GM18861 (cell line): ENCODE data around the gene DHX40.
"Not testable (repeated sequence)": the region's sequence is repeated elsewhere in the genome, so short reads cannot be mapped to it uniquely, and the experiment has no call there.

Experiments used
- ATAC-seq: cut with Tn5 transposase; IDR thresholded peaks from one replicate; pipeline ENCODE4 v1.9.1; 2021; ENCODE audit not compliant: unreplicated experiment

DHX40 gene, protein sequence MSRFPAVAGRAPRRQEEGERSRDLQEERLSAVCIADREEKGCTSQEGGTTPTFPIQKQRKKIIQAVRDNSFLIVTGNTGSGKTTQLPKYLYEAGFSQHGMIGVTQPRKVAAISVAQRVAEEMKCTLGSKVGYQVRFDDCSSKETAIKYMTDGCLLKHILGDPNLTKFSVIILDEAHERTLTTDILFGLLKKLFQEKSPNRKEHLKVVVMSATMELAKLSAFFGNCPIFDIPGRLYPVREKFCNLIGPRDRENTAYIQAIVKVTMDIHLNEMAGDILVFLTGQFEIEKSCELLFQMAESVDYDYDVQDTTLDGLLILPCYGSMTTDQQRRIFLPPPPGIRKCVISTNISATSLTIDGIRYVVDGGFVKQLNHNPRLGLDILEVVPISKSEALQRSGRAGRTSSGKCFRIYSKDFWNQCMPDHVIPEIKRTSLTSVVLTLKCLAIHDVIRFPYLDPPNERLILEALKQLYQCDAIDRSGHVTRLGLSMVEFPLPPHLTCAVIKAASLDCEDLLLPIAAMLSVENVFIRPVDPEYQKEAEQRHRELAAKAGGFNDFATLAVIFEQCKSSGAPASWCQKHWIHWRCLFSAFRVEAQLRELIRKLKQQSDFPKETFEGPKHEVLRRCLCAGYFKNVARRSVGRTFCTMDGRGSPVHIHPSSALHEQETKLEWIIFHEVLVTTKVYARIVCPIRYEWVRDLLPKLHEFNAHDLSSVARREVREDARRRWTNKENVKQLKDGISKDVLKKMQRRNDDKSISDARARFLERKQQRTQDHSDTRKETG

DNA sequence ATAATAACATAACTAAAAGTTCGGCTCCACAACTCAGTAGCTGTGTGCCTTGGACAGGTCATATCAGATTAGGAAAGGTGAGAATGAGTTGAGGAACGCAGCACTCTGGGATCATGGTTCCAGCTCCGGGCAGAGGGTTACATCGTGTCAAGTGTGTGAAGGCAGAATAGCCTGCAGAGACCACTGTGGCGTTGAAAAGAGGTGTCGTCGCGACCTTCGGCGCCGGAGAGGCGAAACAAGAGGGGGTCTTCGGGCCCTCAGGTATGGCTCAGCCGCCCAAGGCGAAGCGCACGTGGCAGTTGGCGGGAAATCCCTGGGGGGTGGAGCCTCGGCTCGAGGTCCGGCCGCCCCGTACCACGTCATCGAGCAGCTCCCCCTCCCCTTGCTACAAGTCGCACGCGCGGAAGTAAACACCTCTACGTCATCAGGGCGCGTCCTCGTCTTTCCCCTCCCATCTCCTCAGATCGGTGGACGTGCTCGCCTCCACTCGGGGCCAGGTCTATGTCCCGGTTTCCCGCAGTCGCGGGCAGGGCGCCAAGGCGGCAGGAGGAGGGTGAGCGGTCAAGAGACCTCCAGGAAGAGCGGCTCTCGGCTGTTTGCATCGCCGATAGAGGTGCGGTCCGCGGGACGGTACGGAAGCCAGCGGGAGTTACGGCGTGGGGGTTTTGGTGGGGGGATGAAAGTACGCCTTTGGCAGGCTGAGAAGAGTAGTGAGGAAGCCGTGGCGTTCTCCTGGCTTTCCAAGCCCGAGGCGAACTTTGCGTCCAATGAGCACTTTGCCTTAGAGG, at the start of gene DHX40:
DHX40 (plus strand) TSS at position 440 of the 788 bp plus-strand sequence; CDS start at position 502, 62 bp downstream.
- ATAC-seq: peak; percentile 68

DNA sequence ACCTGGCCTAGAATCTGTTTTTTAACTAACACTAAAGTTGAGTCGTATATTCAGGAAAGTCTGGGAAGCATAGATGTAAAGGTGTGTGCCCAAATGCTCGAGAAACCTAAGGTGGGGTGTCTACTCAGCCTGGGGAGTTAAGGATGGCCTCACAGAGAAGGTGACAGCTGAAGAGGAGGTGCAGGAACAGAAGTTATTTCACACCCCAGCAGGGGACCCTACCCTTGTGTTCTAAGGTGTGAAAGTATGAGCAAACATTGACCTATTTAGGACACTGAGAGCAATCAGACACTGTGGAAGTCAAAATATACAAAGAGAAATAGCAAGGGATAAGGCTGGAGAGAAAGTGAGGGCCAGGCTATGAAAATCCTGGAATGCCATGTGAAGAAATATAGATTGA, 49.0 kb upstream of the DHX40 start:
- no peak for ATAC-seq

- no peak for ATAC-seq
Measured at GRCh38 chr17:59519132-59519531, 46.3 kb upstream of the DHX40 start.

DNA sequence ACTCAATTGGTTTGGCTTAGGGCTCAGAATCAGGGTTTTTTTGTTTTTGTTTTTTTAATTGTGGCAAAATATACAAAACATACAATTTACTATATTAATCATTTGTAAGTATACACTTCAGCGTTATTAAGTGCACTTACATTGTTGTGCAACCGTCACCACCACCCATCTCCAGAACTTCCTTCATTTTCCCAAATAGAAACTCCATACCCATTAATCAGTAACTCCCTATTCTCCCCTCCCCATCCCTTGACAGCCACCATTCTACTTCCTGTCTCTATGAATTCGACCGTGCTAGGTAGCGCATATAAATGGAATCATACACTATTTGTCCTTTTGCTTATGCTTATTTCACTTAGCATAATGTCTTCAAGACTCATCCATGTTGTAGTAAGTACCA, 45.2 kb upstream of the DHX40 start:
- ATAC-seq: no peak

DNA sequence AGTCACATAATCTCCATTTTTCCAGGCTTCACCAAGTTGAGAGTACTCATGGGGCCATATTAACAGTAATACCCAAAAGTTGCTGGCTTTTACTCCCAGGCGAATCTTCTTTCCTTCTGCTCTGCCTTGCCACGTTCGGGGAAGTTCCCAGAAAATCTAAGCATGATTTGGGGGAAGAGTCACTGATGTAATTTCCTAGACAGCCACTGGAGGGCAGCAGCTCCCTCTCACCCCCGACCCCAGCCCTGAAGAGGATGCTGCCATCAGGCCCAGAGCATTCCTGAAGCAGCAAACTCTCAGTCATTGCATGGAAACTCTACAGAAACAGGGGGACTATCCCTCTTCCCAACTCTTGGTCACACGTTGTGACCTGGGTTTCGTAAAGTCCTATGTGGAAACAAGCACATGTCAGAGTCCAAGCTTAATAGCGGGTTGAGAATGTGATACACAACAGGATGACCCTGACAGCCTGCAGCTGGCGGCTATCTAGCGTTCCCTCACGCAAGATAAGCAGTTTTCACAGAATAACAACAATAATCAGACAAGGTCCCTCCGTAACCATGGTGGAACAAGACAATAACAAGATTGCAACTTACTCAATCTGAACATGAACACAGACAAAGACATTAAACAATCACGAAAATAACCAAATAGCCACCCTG, 43.8 kb upstream of the DHX40 start:
- ATAC-seq: no peak

GRCh38 chr17:59524930-59525329, 40.5 kb upstream of the DHX40 start:
- ATAC-seq: not testable (repeated sequence)

DNA sequence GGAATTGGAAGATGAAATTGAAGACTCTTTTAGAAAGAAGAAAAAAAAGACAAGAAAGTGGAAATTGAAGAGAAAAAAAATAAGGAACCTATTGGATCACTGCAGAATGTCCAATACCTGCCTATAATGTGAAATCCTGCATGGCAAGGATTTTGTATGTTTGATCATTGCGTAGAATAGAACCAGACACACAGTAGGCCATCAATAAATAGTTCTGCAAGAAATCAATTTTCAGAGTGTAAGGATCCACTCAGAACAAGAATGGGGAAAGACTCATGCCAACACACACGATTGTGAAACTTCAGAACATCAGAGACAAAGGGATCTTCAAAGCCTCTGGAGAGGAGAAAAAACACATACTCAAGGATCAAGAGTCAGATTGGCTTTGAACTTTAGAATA, 39.7 kb upstream of the DHX40 start:
- ATAC-seq: no peak

DNA sequence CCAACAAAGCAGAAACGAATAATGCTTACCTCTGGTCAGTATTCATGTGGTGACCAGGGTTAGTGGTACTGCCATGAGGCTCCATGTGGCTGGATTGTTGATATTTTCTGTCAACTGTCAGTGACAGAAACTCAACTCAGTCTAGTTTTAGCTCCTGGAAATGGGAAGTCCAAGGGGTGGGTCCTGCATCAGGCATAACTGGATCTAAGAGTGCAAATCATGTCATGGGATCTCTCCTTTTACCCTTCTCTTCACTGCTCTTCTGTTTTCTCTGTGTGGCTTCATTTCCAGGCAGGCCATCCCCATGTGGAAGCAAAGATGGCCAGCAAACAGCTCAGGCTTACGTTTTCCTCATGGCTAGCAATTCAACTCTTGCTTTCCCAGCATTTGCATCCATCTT, 39.0 kb upstream of the DHX40 start:
- ATAC-seq: no peak

- ATAC-seq: no peak
Measured at GRCh38 chr17:59527325-59527917, 38.0 kb upstream of the DHX40 start.

GRCh38 chr17:59527931-59528330, 37.5 kb upstream of the DHX40 start:
- no peak for ATAC-seq

- no peak for ATAC-seq
Measured at GRCh38 chr17:59530531-59530930, 34.9 kb upstream of the DHX40 start.

DNA sequence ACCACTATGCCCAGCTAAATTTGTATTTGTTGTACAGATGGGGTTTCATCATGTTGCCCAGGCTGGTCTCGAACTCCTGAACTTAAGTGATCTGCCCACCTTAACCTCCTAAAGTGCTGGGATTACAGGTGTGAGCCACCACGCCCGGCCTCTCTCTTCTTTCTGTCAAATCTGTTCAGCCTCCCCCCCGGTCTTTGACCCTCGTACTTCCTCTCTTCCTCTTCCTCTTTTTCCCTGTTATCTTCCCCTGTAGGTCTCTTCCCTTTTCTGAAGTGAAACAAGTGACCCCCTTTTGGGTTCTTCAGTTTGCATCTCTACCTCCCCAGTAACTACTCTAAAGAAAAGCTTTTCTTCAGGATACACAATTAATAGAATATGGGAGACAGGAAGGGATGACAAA, 31.7 kb upstream of the DHX40 start:
- ATAC-seq: no peak

GRCh38 chr17:59534583-59534982, 30.8 kb upstream of the DHX40 start:
- ATAC-seq: no peak

- ATAC-seq: no peak
Measured at GRCh38 chr17:59538195-59538909, 27.1 kb upstream of the DHX40 start.

DNA sequence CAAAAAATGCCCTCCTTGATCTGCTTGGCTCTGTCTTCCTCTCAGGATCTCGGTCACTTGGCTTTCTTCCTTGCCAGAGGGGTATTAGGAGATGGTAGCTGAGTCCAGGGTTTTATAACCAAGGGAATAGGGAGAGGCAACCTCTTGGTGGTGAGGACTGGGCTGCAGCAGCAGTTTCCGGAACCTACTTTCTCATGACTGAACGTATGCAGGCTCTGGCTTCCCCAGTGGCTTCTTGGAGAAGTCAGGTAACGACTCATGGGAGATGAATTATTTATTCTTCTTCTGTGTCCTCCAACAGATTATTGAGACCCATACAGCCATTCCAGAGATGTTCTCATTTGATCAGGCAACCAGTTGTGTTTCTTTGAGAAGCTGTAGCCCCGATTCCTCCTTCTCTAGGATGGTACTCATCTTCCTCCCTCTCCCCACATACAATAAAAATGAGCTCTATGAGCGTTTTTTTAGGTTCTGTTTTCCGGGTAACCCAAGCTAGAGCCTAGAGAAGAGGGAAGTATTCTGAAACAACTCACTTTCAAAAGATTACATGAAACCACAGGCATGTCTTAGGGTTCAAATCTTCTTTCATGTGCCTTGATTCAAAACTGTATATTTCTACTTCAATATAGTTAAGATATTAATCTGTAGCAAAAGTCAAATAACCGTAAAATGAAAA, 22.3 kb upstream of the DHX40 start:
- ATAC-seq: no peak

- ATAC-seq: no peak
Measured at GRCh38 chr17:59545942-59546341, 19.5 kb upstream of the DHX40 start.

DNA sequence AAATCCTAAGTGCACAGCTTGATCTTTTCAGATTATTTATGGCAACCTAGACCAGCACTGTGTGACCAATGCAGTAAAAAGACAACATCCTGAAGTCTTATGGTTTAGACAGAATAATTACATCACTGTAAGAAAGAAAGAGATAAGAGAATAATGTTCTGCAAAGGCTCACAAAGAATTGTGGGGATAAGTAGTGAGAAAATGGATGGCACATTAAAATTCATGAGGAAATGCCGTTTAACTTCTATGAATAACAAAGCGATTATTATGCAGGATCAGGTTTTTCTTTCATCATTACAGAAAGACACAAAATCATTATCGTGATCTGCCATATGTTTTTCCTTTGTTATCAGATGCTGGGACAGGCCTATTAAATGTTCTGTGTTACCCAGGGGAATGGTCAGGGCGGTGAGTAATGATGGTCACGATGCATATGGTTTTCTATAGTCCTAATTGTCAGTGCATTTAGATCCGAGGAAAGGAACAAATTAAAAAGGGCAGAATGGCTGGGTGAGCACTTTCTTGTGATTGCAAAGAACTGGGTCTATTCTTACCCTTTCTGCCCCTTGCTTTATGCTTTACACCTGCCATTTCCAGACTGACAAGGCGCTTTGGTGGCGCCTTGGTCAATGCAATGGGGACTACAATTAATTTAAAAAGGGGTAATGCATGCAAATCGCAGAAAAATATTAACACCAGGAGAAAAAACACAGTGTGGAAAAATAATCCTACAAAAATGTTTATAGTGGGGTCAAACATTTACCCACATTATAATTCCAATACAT, 18.1 kb upstream of the DHX40 start:
- ATAC-seq: no peak

- ATAC-seq: not testable (repeated sequence)
Measured at GRCh38 chr17:59548985-59549384, 16.4 kb upstream of the DHX40 start.

- ATAC-seq: no peak
Measured at GRCh38 chr17:59550703-59551102, 14.7 kb upstream of the DHX40 start.
